Measurements from ENCODE around the gene ITIH3.

DNA sequence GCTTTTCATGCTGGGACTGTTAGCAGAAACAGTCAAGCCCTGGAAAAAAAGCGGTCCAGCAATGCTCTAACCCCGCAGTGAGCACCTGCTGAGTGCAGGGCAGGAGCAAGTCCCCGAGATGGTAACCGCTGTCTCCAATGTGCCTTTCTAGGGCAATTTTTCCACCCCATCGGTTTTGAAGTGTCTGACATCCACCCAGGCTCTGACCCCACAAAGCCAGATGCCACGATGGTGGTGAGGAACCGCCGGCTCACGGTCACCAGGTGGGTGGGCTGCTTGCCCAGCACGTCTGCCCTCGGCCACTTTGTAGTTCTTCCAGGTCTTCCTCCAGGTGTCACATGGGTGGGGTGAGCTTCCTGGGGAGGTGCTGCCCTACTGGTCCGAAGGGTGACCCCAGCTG, 3.2 kb upstream of the ITIH3 start:
- TF ChIP-seq EP300 (conservative IDR thresholded peaks at IDR 0.05; ENCODE audit: poor library complexity, severe bottlenecking) (no peak), MXI1 (conservative IDR thresholded peaks at IDR 0.05; ENCODE audit: poor library complexity, severe bottlenecking) (no peak), EZH2 (IDR thresholded peaks at IDR 0.05; ENCODE audit: borderline replicate concordance, insufficient read depth, low read length, poor library complexity, severe bottlenecking) (no peak)
- TF ChIP-seq, protein P1, sequence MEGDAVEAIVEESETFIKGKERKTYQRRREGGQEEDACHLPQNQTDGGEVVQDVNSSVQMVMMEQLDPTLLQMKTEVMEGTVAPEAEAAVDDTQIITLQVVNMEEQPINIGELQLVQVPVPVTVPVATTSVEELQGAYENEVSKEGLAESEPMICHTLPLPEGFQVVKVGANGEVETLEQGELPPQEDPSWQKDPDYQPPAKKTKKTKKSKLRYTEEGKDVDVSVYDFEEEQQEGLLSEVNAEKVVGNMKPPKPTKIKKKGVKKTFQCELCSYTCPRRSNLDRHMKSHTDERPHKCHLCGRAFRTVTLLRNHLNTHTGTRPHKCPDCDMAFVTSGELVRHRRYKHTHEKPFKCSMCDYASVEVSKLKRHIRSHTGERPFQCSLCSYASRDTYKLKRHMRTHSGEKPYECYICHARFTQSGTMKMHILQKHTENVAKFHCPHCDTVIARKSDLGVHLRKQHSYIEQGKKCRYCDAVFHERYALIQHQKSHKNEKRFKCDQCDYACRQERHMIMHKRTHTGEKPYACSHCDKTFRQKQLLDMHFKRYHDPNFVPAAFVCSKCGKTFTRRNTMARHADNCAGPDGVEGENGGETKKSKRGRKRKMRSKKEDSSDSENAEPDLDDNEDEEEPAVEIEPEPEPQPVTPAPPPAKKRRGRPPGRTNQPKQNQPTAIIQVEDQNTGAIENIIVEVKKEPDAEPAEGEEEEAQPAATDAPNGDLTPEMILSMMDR (IDR thresholded peaks at IDR 0.05; ENCODE audit: poor library complexity, severe bottlenecking): no peak

All from neural cell (in vitro differentiated cells).